ENCODE results near the gene PHACTR1.

GRCh38 chr6:13217206-13217905 lies 500.8 kb downstream of the PHACTR1 start:
- TF ChIP-seq CTCF (IDR thresholded peaks at IDR 0.05) (no peak), POLR2A (IDR thresholded peaks at IDR 0.05) (no peak)
